Neutrophil (primary cell): ENCODE results near the gene TOLLIP.
"Not testable (repeated sequence)": the region's sequence is repeated elsewhere in the genome, so short reads cannot be mapped to it uniquely, and the experiment has no call there.

Experiments
- H3K27ac ChIP-seq: fragments of 200-600 bp; sonication (generic); 2 replicates; pipeline ENCODE4 v1.5.1; 2016; ENCODE audit warnings: mild to moderate bottlenecking, moderate library complexity
- H3K27me3 ChIP-seq: fragments of 200-600 bp; sonication (generic); 2 replicates; pipeline ENCODE4 v1.6.0; 2016; ENCODE audit warnings: mild to moderate bottlenecking
- H3K36me3 ChIP-seq: fragments of 200-600 bp; sonication (generic); 2 replicates; pipeline ENCODE4 v1.5.1; 2017
- H3K4me1 ChIP-seq, 2 experiments: fragments of 200-600 bp in 1 of 2; sonication (generic) in 1 of 2; 1 replicate in 1 of 2; 2 replicates in 1 of 2; pipeline versions ENCODE4 v1.5.1 to v1.6.1; 2013 to 2016; ENCODE audit warnings: low read depth in 1 of 2, low read length in 1 of 2, mild to moderate bottlenecking in 1 of 2, moderate library complexity in 1 of 2; ENCODE audit not compliant: control insufficient read depth in 1 of 2, insufficient read depth in 1 of 2
- H3K4me3 ChIP-seq, 2 experiments: fragments of 200-600 bp in 1 of 2; sonication (generic) in 1 of 2; 1 replicate in 1 of 2; 2 replicates in 1 of 2; pipeline ENCODE4 v1.5.1; 2013 to 2016; ENCODE audit warnings: low read depth in 1 of 2, low read length in 1 of 2, mild to moderate bottlenecking in 1 of 2, moderate library complexity in 1 of 2
- H3K9me3 ChIP-seq: fragments of 200-600 bp; sonication (generic); 2 replicates; pipeline ENCODE4 v1.5.1; 2016
- TF ChIP-seq, protein P1 (sequence below): fragments of 200-600 bp; sonication (generic); IDR thresholded peaks from 2 replicates; pipeline ENCODE4 v1.5.1; 2016; ENCODE audit warnings: antibody characterized with exemption

Gene TOLLIP

GRCh38 chr11:1269957-1270356, 39.5 kb downstream of the TOLLIP start:
- TF ChIP-seq, protein P1, sequence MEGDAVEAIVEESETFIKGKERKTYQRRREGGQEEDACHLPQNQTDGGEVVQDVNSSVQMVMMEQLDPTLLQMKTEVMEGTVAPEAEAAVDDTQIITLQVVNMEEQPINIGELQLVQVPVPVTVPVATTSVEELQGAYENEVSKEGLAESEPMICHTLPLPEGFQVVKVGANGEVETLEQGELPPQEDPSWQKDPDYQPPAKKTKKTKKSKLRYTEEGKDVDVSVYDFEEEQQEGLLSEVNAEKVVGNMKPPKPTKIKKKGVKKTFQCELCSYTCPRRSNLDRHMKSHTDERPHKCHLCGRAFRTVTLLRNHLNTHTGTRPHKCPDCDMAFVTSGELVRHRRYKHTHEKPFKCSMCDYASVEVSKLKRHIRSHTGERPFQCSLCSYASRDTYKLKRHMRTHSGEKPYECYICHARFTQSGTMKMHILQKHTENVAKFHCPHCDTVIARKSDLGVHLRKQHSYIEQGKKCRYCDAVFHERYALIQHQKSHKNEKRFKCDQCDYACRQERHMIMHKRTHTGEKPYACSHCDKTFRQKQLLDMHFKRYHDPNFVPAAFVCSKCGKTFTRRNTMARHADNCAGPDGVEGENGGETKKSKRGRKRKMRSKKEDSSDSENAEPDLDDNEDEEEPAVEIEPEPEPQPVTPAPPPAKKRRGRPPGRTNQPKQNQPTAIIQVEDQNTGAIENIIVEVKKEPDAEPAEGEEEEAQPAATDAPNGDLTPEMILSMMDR, result no peak
- H3K4me3 ChIP-seq, result no peak overlapping the region
- no peaks in the 10 kb centered on the region for H3K4me1 ChIP-seq
- no peaks in the 10 kb centered on the region for H3K27me3 ChIP-seq
- no peak overlapping the region for H3K27ac ChIP-seq
- H3K36me3 ChIP-seq, result peaks cover 25% of the 10 kb centered on the region
- no peaks in the 10 kb centered on the region for H3K9me3 ChIP-seq

DNA sequence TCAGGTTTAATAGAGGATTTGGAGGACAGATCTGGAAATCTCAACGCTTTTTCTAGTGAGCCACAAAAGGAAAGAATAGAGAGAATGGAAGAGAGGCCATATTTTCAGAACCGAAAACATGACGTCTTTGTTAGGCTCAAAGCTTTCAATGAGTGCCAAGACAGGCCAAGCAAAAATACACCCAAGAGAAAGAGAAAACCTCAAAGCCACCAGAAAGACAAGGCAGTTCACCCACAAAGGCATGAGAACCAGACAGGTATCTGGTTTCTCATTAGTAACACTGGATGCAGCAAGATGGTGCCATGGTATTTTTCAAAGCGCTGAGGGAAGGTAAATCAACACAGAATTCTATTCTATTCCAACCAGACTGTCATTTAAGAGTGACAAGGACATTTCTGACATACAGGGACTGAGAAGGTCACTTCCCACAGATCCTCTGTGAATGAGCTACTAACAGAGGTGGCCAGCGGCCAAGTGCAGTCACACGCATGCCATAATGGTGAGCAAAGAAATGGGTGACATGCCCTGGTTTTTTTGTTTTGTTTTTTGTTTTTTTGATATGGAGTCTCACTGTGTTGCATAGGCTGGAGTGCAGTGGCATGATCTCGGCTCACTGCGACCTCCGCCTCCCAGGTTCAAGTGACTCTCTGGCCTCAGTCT, 41.9 kb downstream of the TOLLIP start:
- Histone ChIP-seq H3K9me3 (no peaks in the 10 kb centered on the region), H3K4me1 (peaks cover 7 to 9% of the 10 kb centered on the region in 2 experiments), H3K4me3 (no peak overlapping the region), H3K27ac (no peak overlapping the region), H3K36me3 (peaks cover 8% of the 10 kb centered on the region), H3K27me3 (no peaks in the 10 kb centered on the region)
- TF ChIP-seq, protein P1, result no peak

DNA sequence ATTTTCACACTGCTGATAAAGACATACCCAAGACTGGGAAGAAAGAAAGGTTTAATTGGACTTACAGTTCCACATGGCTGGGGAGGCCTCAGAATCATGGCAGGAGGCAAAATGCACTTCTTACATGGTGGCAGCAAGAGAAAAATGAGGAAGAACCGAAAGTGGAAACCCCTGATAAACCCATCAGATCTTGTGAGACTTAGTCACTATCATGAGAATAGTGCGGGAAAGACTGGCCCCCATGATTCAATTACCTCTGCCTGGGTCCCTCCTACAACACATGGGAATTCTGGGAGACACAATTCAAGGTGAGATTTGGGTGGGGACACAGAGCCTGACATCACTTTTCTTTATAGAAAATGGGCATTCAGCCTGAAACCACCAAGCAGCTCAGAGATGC, 42.5 kb downstream of the TOLLIP start:
- not testable (repeated sequence) for H3K9me3 ChIP-seq, H3K27me3 ChIP-seq, H3K27ac ChIP-seq, H3K36me3 ChIP-seq, H3K4me3 ChIP-seq
- H3K4me1 ChIP-seq, result peaks cover 13% of the 10 kb centered on the region in 2 experiments

GRCh38 chr11:1265480-1265879, 44.0 kb downstream of the TOLLIP start:
- H3K9me3 ChIP-seq, H3K27me3 ChIP-seq, H3K36me3 ChIP-seq, H3K4me3 ChIP-seq, H3K27ac ChIP-seq: not testable (repeated sequence)
- H3K4me1 ChIP-seq, result peaks cover 13 to 14% of the 10 kb centered on the region in 2 experiments

DNA sequence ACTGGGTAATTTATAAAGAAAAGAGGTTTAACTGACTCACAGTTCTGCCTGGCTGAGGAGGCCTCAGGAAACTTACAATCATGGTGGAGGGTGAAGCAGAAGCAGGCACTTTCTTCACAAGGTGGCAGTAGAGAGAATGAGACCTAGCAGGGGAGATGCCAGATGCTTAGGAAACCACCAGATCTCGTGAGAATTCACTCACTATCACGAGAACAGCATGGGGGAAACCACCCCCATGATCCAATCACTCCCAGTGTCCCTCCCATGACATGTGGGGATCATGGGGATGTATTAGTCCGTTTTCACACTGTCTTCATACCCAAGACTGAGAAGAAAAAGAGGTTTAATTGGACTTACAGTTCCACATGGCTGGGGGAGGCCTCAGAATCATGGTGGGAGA, 45.0 kb downstream of the TOLLIP start:
- not testable (repeated sequence) for H3K27me3 ChIP-seq, H3K4me3 ChIP-seq, H3K9me3 ChIP-seq, H3K27ac ChIP-seq, H3K36me3 ChIP-seq
- H3K4me1 ChIP-seq, result peaks cover 13 to 14% of the 10 kb centered on the region in 2 experiments

DNA sequence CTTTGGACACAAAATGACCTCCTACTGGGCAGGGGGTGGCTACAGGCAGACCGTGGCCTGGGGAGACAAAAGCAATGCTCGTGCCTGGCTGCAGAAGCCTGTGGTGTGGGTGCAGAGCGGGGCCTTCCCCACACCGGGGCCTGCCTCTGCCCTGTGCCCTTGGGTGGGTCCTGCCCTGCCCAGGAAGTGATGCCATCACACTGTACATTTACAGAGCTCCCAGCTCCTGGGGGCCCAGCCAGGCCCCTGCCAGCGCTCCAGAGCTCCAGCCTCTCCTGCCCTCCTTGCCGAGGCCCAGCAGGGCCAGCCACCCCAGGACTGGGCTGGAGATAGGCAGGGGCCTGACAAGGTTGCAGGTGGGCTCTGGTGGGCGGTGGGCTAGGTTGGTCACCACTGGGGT, 46.4 kb downstream of the TOLLIP start:
- Histone ChIP-seq H3K27ac (peak overlapping the region; percentile 63), H3K36me3 (no peaks in the 10 kb centered on the region), H3K9me3 (no peaks in the 10 kb centered on the region), H3K4me1 (peaks cover 13 to 14% of the 10 kb centered on the region in 2 experiments), H3K4me3 (peak overlapping the region; percentile 46 to 52), H3K27me3 (no peaks in the 10 kb centered on the region)
- TF ChIP-seq, protein P1, result no peak

- H3K27me3 ChIP-seq, result no peaks in the 10 kb centered on the region
- peak overlapping the region; percentile 63 for H3K27ac ChIP-seq
- H3K36me3 ChIP-seq, result no peaks in the 10 kb centered on the region
- H3K9me3 ChIP-seq, result no peaks in the 10 kb centered on the region
- H3K4me1 ChIP-seq, result peaks cover 13 to 14% of the 10 kb centered on the region in 2 experiments
- peak overlapping the region; percentile 46 to 52 for H3K4me3 ChIP-seq
- TF ChIP-seq, protein P1, result no peak
Observed at GRCh38 chr11:1262172-1263006, 47.0 kb downstream of the TOLLIP start.
